Lower leg skin (tissue), 3 donors: ENCODE results near the gene SVOPL.

Experiments used
- POLR2A ChIP-seq, 2 donors: fragments of 450-650 bp; IDR thresholded peaks; one replicate each; pipeline ENCODE4 v1.6.1; 2016 to 2017; ENCODE audit warnings: antibody characterized with exemption in 2 of 2, mild to moderate bottlenecking in 1 of 2, moderate library complexity in 1 of 2
- TF ChIP-seq, protein P1 (sequence below), 3 donors: fragments of 450-650 bp; IDR thresholded peaks; one replicate each; pipeline ENCODE4 v1.5.1; 2016; ENCODE audit warnings: antibody characterized with exemption in 3 of 3, mild to moderate bottlenecking in 3 of 3, moderate library complexity in 2 of 3

DNA sequence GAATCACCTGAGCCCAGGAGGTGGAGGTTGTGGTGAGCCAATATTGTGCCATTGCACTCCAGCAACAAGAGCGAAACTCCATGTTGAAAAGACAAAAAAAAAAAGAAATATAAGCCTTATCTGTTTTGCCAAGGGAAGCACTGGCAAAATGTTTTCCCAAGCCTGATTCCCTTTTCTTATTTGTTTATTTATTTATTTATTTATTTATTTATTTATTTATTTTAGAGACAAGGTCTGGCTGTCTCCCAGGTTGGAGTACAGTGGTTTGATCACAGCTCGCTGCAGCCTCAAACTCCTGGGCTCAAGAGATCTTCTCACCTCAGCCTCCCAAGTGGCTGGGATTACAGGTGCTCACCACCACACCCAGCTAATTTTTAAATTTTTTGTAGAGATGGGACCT lies 44.2 kb downstream of the SVOPL start:
- no peak for TF ChIP-seq POLR2A (IDR thresholded peaks at IDR 0.05)
- TF ChIP-seq, protein P1, sequence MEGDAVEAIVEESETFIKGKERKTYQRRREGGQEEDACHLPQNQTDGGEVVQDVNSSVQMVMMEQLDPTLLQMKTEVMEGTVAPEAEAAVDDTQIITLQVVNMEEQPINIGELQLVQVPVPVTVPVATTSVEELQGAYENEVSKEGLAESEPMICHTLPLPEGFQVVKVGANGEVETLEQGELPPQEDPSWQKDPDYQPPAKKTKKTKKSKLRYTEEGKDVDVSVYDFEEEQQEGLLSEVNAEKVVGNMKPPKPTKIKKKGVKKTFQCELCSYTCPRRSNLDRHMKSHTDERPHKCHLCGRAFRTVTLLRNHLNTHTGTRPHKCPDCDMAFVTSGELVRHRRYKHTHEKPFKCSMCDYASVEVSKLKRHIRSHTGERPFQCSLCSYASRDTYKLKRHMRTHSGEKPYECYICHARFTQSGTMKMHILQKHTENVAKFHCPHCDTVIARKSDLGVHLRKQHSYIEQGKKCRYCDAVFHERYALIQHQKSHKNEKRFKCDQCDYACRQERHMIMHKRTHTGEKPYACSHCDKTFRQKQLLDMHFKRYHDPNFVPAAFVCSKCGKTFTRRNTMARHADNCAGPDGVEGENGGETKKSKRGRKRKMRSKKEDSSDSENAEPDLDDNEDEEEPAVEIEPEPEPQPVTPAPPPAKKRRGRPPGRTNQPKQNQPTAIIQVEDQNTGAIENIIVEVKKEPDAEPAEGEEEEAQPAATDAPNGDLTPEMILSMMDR (IDR thresholded peaks at IDR 0.05), result no peak
